ENCODE data around the gene RGS14. TPM values are rescaled to one million over a fixed set of nuclear protein-coding genes. Genes with fewer than 3 reads are reported as not detected.

RGS14 gene
- total and polyA plus RNA-seq, 2 experiments from 2014 or later: 23.5 to 37.9 TPM

- TF ChIP-seq ZNF462 (CRISPR knock-in tag; IDR thresholded peaks at IDR 0.05): no peak
- TF ChIP-seq ZNF114 (CRISPR knock-in tag; IDR thresholded peaks at IDR 0.05): no peak
- no peak for TF ChIP-seq EZH2 (IDR thresholded peaks at IDR 0.05; ENCODE audit: low read depth, unreplicated experiment)
- TF ChIP-seq STAT1 (IDR thresholded peaks at IDR 0.05; ENCODE audit: unreplicated experiment): no peak
- TF ChIP-seq NANOG (IDR thresholded peaks at IDR 0.05; ENCODE audit: borderline replicate concordance): no peak
These were observed 25.5 kb downstream of the RGS14 start (continued) for GRCh38 chr5:177383181-177383580.

GRCh38 chr5:177384134-177384533 is 26.4 kb downstream of the RGS14 start, which contains the start of gene SLC34A1:
TSS of gene SLC34A1 (plus strand) at chr5:177384434. CDS start at chr5:177385742, 1,308 bp downstream.
- Histone ChIP-seq H3K4me2 (no peak within 1 kb of the TSS), H3K79me2 (replicated peaks; ENCODE audit: insufficient read depth) (no peaks in the 10 kb centered on the region), H3K36me3 (ENCODE audit: insufficient read depth) (no peaks in the 10 kb centered on the region), H4K20me1 (replicated peaks; ENCODE audit: insufficient read depth) (no peaks in the 10 kb centered on the region), H3K27ac (ENCODE audit: low read depth) (no peak within 1 kb of the TSS), H3K9me2 (ENCODE audit: insufficient read depth) (no peaks in the 10 kb centered on the region), H2AFZ (no peak within 1 kb of the TSS), H3K4me1 (ENCODE audit: insufficient read depth) (no peaks in the 10 kb centered on the region), H3F3A (replicated peaks; ENCODE audit: low read depth) (no peaks in the 10 kb centered on the region), H3K4me3 (no peak within 1 kb of the TSS), H3K27me3 (ENCODE audit: insufficient read depth) (0 out of 2 replicates have a peak, but pooled peaks cover 6% of the 10 kb centered on the region)
- no peak for DNase-seq (ENCODE audit: low spot score)
- no peak for ATAC-seq
- Mint-ChIP-seq H3K27me3 (ENCODE audit: insufficient read depth, low read depth, poor library complexity) (peaks cover 22% of the 10 kb centered on the region), H3K4me3 (no peak within 1 kb of the TSS), H3K36me3 (ENCODE audit: low read depth) (no peaks in the 10 kb centered on the region; the same call in 2 of the 3 replicates), H3K27ac (no peak within 1 kb of the TSS), H3K4me1 (peaks cover 18% of the 10 kb centered on the region), H3K9me3 (no peaks in the 10 kb centered on the region)
- no peak for TF ChIP-seq NANOG (IDR thresholded peaks at IDR 0.05; ENCODE audit: borderline replicate concordance)
- no peak for TF ChIP-seq ZNF331 (CRISPR knock-in tag; IDR thresholded peaks at IDR 0.05; ENCODE audit: low read depth)
- no peak for TF ChIP-seq ETS1 (IDR thresholded peaks at IDR 0.05)
- TF ChIP-seq CREB1 (CRISPR knock-in tag; IDR thresholded peaks at IDR 0.05; ENCODE audit: low read depth): no peak
- no peak for TF ChIP-seq ZNF114 (CRISPR knock-in tag; IDR thresholded peaks at IDR 0.05)
- TF ChIP-seq EZH2phosphoT487 (IDR thresholded peaks at IDR 0.05; ENCODE audit: unreplicated experiment): no peak
- TF ChIP-seq EZH2 (IDR thresholded peaks at IDR 0.05; ENCODE audit: low read depth, unreplicated experiment): no peak
- TF ChIP-seq STAT1 (IDR thresholded peaks at IDR 0.05; ENCODE audit: unreplicated experiment): no peak
- no peak for TF ChIP-seq CTCF (conservative IDR thresholded peaks at IDR 0.05; ENCODE audit: low read depth in 2 of 2)
- TF ChIP-seq POLR2AphosphoS5 (IDR thresholded peaks at IDR 0.05; ENCODE audit: low read depth): no peak
- no peak for TF ChIP-seq JUNB (IDR thresholded peaks at IDR 0.05; ENCODE audit: unreplicated experiment)
- TF ChIP-seq REST (IDR thresholded peaks at IDR 0.05; ENCODE audit: unreplicated experiment): no peak

All from GM23338 (cell line).